ENCODE measurements around the gene DCST1.
"Not testable (repeated sequence)": the region's sequence is repeated elsewhere in the genome, so short reads cannot be mapped to it uniquely, and the experiment has no call there.

The DCST1 gene

GRCh38 chr1:155033524-155033923 lies at the start of gene DCST1, which contains the start of gene DCST2:
DCST1 (plus strand) TSS chr1:155033824; CDS start chr1:155034037, 213 bp downstream.
DCST2 (minus strand) TSS chr1:155033781; CDS start chr1:155033701, 80 bp downstream.
- TF ChIP-seq CTCF (conservative IDR thresholded peaks at IDR 0.05), result no peak

GRCh38 chr1:154986736-154987135 lies 46.9 kb upstream of the DCST1 start:
- H3K27ac ChIP-seq, result not testable (repeated sequence)

More at GRCh38 chr1:155033524-155033923, at the start of gene DCST1, which contains the start of gene DCST2:
- no peak within 1 kb of the TSS for H3K27ac ChIP-seq

GRCh38 chr1:154987326-154987725 lies 46.3 kb upstream of the DCST1 start:
- H3K27ac ChIP-seq, result no peak overlapping the region
- no peak for TF ChIP-seq CTCF (conservative IDR thresholded peaks at IDR 0.05)

GRCh38 chr1:154988058-154988954 lies 45.3 kb upstream of the DCST1 start:
- no peak for TF ChIP-seq CTCF (conservative IDR thresholded peaks at IDR 0.05)
- H3K27ac ChIP-seq, result no peak overlapping the region

- no peak for TF ChIP-seq CTCF (conservative IDR thresholded peaks at IDR 0.05)
These were observed 44.3 kb upstream of the DCST1 start for GRCh38 chr1:154989195-154989860.

GRCh38 chr1:154990276-154990675 lies 43.3 kb upstream of the DCST1 start:
- no peak overlapping the region for H3K27ac ChIP-seq
- TF ChIP-seq CTCF (conservative IDR thresholded peaks at IDR 0.05), result no peak

More at GRCh38 chr1:154989195-154989860, 44.3 kb upstream of the DCST1 start:
- H3K27ac ChIP-seq, result no peak overlapping the region

- no peak overlapping the region for H3K27ac ChIP-seq
- TF ChIP-seq CTCF (conservative IDR thresholded peaks at IDR 0.05), result peak; percentile 65
These were observed 40.7 kb upstream of the DCST1 start for GRCh38 chr1:154992721-154993571.

Data from VCaP (cell line).